ENCODE results near the gene TFCP2.

Gene TFCP2

DNA sequence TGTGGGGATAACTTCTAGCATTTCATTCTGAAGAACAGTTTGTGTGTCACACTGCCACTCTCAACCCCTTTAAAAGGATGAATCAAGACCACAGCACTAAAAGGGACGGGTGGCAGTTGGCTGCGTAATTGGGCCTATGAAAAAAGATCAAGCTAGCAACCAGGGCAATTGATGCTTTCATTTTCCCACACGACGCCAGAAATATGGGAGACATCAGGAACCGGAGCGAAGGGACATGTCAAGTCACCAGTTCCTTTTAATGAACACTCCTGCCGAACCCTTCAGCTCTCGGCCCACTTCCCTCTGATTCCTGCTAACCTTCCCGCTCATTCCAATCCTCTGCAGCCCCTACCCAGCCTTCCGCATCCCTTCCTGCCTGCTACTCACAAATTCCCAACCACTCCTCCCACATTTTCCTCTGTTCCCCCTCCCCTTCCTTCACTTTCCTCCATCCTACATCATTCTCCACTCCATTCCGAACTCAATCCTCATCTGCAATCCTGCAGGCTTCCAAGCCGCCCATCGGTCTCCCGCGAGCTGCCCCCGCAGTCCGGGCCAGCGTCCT, 90.3 kb downstream of the TFCP2 start (continued):
- TF ChIP-seq IKZF3 (tag by site-specific recombination; IDR thresholded peaks at IDR 0.05) (peak; percentile 76; the same call in 1 of the 2 replicates), GLI2 (tag by site-specific recombination; IDR thresholded peaks at IDR 0.05; ENCODE audit: borderline replicate concordance, low read depth) (no peak), KLF10 (tag by site-specific recombination; IDR thresholded peaks at IDR 0.05) (no peak), ZNF394 (tag by site-specific recombination; IDR thresholded peaks at IDR 0.05; ENCODE audit: borderline replicate concordance) (peak; percentile 25; the same call in 1 of the 2 replicates), ZNF658 (tag by site-specific recombination; IDR thresholded peaks at IDR 0.05) (no peak), ZNF311 (tag by site-specific recombination; IDR thresholded peaks at IDR 0.05; ENCODE audit: borderline replicate concordance) (no peak), ZNF221 (tag by site-specific recombination; IDR thresholded peaks at IDR 0.05; ENCODE audit: borderline replicate concordance) (no peak), ZNF596 (tag by site-specific recombination; IDR thresholded peaks at IDR 0.05) (no peak), TRIM28 (IDR thresholded peaks at IDR 0.05; ENCODE audit: borderline replicate concordance, low read length) (no peak), ZNF768 (tag by site-specific recombination; IDR thresholded peaks at IDR 0.05) (no peak), ZNF248 (tag by site-specific recombination; IDR thresholded peaks at IDR 0.05) (no peak), ZBTB48 (tag by site-specific recombination; IDR thresholded peaks at IDR 0.05) (no peak), ZFP37 (tag by site-specific recombination; IDR thresholded peaks at IDR 0.05) (no peak), ZNF214 (tag by site-specific recombination; IDR thresholded peaks at IDR 0.05; ENCODE audit: borderline replicate concordance) (no peak), ZFP3 (tag by site-specific recombination; IDR thresholded peaks at IDR 0.05; ENCODE audit: low read depth) (no peak), ZNF202 (tag by site-specific recombination; IDR thresholded peaks at IDR 0.05; ENCODE audit: borderline replicate concordance) (no peak), ZSCAN16 (tag by site-specific recombination; IDR thresholded peaks at IDR 0.05) (no peak), ZNF140 (tag by site-specific recombination; IDR thresholded peaks at IDR 0.05) (no peak), SALL2 (tag by site-specific recombination; IDR thresholded peaks at IDR 0.05; ENCODE audit: borderline replicate concordance) (no peak), ZBTB17 (tag by site-specific recombination; IDR thresholded peaks at IDR 0.05) (peak; percentile 100), ZBTB21 (tag by site-specific recombination; IDR thresholded peaks at IDR 0.05) (no peak), ZNF2 (tag by site-specific recombination; IDR thresholded peaks at IDR 0.05) (peak; percentile 67; the same call in 1 of the 2 replicates), ZNF664 (tag by site-specific recombination; IDR thresholded peaks at IDR 0.05) (0 out of 2 replicates have a peak, but pooled peaks have one; percentile 8), ZNF37A (tag by site-specific recombination; IDR thresholded peaks at IDR 0.05) (no peak), ZNF366 (tag by site-specific recombination; conservative IDR thresholded peaks at IDR 0.05) (peak; percentile 86)
- TF ChIP-seq, protein P1, sequence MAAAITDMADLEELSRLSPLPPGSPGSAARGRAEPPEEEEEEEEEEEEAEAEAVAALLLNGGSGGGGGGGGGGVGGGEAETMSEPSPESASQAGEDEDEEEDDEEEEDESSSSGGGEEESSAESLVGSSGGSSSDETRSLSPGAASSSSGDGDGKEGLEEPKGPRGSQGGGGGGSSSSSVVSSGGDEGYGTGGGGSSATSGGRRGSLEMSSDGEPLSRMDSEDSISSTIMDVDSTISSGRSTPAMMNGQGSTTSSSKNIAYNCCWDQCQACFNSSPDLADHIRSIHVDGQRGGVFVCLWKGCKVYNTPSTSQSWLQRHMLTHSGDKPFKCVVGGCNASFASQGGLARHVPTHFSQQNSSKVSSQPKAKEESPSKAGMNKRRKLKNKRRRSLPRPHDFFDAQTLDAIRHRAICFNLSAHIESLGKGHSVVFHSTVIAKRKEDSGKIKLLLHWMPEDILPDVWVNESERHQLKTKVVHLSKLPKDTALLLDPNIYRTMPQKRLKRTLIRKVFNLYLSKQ (tag by site-specific recombination; IDR thresholded peaks at IDR 0.05; ENCODE audit: borderline replicate concordance) = no peak
- TF ChIP-seq, protein P2, sequence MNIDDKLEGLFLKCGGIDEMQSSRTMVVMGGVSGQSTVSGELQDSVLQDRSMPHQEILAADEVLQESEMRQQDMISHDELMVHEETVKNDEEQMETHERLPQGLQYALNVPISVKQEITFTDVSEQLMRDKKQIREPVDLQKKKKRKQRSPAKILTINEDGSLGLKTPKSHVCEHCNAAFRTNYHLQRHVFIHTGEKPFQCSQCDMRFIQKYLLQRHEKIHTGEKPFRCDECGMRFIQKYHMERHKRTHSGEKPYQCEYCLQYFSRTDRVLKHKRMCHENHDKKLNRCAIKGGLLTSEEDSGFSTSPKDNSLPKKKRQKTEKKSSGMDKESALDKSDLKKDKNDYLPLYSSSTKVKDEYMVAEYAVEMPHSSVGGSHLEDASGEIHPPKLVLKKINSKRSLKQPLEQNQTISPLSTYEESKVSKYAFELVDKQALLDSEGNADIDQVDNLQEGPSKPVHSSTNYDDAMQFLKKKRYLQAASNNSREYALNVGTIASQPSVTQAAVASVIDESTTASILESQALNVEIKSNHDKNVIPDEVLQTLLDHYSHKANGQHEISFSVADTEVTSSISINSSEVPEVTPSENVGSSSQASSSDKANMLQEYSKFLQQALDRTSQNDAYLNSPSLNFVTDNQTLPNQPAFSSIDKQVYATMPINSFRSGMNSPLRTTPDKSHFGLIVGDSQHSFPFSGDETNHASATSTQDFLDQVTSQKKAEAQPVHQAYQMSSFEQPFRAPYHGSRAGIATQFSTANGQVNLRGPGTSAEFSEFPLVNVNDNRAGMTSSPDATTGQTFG (tag by site-specific recombination; IDR thresholded peaks at IDR 0.05; ENCODE audit: borderline replicate concordance) = no peak
- TF ChIP-seq, protein P3, sequence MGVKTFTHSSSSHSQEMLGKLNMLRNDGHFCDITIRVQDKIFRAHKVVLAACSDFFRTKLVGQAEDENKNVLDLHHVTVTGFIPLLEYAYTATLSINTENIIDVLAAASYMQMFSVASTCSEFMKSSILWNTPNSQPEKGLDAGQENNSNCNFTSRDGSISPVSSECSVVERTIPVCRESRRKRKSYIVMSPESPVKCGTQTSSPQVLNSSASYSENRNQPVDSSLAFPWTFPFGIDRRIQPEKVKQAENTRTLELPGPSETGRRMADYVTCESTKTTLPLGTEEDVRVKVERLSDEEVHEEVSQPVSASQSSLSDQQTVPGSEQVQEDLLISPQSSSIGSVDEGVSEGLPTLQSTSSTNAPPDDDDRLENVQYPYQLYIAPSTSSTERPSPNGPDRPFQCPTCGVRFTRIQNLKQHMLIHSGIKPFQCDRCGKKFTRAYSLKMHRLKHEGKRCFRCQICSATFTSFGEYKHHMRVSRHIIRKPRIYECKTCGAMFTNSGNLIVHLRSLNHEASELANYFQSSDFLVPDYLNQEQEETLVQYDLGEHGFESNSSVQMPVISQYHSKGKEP (tag by site-specific recombination; IDR thresholded peaks at IDR 0.05) = no peak
- TF ChIP-seq, protein P4, sequence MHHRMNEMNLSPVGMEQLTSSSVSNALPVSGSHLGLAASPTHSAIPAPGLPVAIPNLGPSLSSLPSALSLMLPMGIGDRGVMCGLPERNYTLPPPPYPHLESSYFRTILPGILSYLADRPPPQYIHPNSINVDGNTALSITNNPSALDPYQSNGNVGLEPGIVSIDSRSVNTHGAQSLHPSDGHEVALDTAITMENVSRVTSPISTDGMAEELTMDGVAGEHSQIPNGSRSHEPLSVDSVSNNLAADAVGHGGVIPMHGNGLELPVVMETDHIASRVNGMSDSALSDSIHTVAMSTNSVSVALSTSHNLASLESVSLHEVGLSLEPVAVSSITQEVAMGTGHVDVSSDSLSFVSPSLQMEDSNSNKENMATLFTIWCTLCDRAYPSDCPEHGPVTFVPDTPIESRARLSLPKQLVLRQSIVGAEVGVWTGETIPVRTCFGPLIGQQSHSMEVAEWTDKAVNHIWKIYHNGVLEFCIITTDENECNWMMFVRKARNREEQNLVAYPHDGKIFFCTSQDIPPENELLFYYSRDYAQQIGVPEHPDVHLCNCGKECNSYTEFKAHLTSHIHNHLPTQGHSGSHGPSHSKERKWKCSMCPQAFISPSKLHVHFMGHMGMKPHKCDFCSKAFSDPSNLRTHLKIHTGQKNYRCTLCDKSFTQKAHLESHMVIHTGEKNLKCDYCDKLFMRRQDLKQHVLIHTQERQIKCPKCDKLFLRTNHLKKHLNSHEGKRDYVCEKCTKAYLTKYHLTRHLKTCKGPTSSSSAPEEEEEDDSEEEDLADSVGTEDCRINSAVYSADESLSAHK (tag by site-specific recombination; IDR thresholded peaks at IDR 0.05) = no peak
- TF ChIP-seq, protein P5, sequence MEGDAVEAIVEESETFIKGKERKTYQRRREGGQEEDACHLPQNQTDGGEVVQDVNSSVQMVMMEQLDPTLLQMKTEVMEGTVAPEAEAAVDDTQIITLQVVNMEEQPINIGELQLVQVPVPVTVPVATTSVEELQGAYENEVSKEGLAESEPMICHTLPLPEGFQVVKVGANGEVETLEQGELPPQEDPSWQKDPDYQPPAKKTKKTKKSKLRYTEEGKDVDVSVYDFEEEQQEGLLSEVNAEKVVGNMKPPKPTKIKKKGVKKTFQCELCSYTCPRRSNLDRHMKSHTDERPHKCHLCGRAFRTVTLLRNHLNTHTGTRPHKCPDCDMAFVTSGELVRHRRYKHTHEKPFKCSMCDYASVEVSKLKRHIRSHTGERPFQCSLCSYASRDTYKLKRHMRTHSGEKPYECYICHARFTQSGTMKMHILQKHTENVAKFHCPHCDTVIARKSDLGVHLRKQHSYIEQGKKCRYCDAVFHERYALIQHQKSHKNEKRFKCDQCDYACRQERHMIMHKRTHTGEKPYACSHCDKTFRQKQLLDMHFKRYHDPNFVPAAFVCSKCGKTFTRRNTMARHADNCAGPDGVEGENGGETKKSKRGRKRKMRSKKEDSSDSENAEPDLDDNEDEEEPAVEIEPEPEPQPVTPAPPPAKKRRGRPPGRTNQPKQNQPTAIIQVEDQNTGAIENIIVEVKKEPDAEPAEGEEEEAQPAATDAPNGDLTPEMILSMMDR (tag by site-specific recombination; IDR thresholded peaks at IDR 0.05) = no peak
